ENCODE measurements around the gene SLF2. TPM values are rescaled to one million over a fixed set of nuclear protein-coding genes. Genes with fewer than 3 reads are reported as not detected.
A peak's percentile ranks its signal among the peaks of the same experiment; 100 is the strongest.

The SLF2 gene
- total and polyA plus RNA-seq, 10 donors, result 11.5 to 90.9 (median 46.8) TPM

GRCh38 chr10:100983868-100984671 lies 71.3 kb downstream of the SLF2 start:
- intact Hi-C loops (cut with DNase I; ENCODE audit: low total_unique reads), result no loop called here
- H3K4me3 ChIP-seq, result no peak overlapping the region
- H3K4me1 ChIP-seq, result peaks cover 12 to 38% (median 31%) of the 10 kb centered on the region in 6 donors
- peak; percentile 63 for DNase-seq
- no peak overlapping the region for H3K27ac ChIP-seq
- no peaks in the 10 kb centered on the region for H3K27me3 ChIP-seq (replicated peaks in 1 of 7)
- H3K9me3 ChIP-seq, result no peaks in the 10 kb centered on the region
- H3K36me3 ChIP-seq, result peaks cover 0 to 77% (median 25%) of the 10 kb centered on the region in 6 donors
- WGBS, 5 donors, result 81 to 96% (median 91%) methylated on average over 10 to 13 of the region's 13 CpGs
- TF ChIP-seq POLR2AphosphoS5 (IDR thresholded peaks at IDR 0.05), result no peak
- no peak for TF ChIP-seq CTCF (IDR thresholded peaks at IDR 0.05 in 8 of 11, conservative IDR thresholded peaks at IDR 0.05 in 3 of 11)
- no peak for TF ChIP-seq POLR2A (IDR thresholded peaks at IDR 0.05)

GRCh38 chr10:100984672-100985177 lies 72.0 kb downstream of the SLF2 start:
- Histone ChIP-seq H3K27ac (no peak overlapping the region), H3K4me1 (peaks cover 12 to 44% (median 37%) of the 10 kb centered on the region in 6 donors), H3K9me3 (no peaks in the 10 kb centered on the region), H3K36me3 (peaks cover 0 to 77% (median 24%) of the 10 kb centered on the region in 6 donors), H3K4me3 (no peak overlapping the region), H3K27me3 (replicated peaks in 1 of 7) (no peaks in the 10 kb centered on the region)
- DNase-seq, result peak; percentile 16
- intact Hi-C loops (cut with DNase I; ENCODE audit: low total_unique reads), result no loop called here
- 68 to 86% (median 83%) methylated on average over 2 of the region's 2 CpGs for WGBS, 5 donors
- TF ChIP-seq POLR2A (IDR thresholded peaks at IDR 0.05), result no peak
- TF ChIP-seq CTCF (IDR thresholded peaks at IDR 0.05 in 8 of 11, conservative IDR thresholded peaks at IDR 0.05 in 3 of 11), result no peak
- no peak for TF ChIP-seq POLR2AphosphoS5 (IDR thresholded peaks at IDR 0.05)

- Histone ChIP-seq H3K9me3 (no peaks in the 10 kb centered on the region), H3K36me3 (peaks cover 0 to 77% (median 22%) of the 10 kb centered on the region in 6 donors), H3K27ac (no peak overlapping the region), H3K4me3 (no peak overlapping the region), H3K4me1 (peaks cover 12 to 50% (median 39%) of the 10 kb centered on the region in 6 donors), H3K27me3 (replicated peaks in 1 of 7) (no peaks in the 10 kb centered on the region)
- DNase-seq, result peak; percentile 27
- intact Hi-C loops (cut with DNase I; ENCODE audit: low total_unique reads), result no loop called here
- WGBS, 5 donors, result 72 to 85% (median 73%) methylated on average over 5 of the region's 5 CpGs
- TF ChIP-seq CTCF (IDR thresholded peaks at IDR 0.05 in 8 of 11, conservative IDR thresholded peaks at IDR 0.05 in 3 of 11) (no peak), POLR2AphosphoS5 (IDR thresholded peaks at IDR 0.05) (no peak), POLR2A (IDR thresholded peaks at IDR 0.05) (no peak)
Measured at GRCh38 chr10:100985336-100985735, 72.6 kb downstream of the SLF2 start.

GRCh38 chr10:100986623-100986951 lies 73.8 kb downstream of the SLF2 start:
- peaks cover 12 to 55% (median 39%) of the 10 kb centered on the region in 6 donors for H3K4me1 ChIP-seq
- no peak for TF ChIP-seq CTCF (IDR thresholded peaks at IDR 0.05 in 8 of 11, conservative IDR thresholded peaks at IDR 0.05 in 3 of 11)
- TF ChIP-seq POLR2A (IDR thresholded peaks at IDR 0.05), result no peak
- no peak for TF ChIP-seq POLR2AphosphoS5 (IDR thresholded peaks at IDR 0.05)
- H3K27me3 ChIP-seq (replicated peaks in 1 of 7), result no peaks in the 10 kb centered on the region
- H3K27ac ChIP-seq, result peak overlapping the region in 4 of 8 donors; percentile 76 to 89 (median 81)
- no peak for DNase-seq
- H3K9me3 ChIP-seq, result no peaks in the 10 kb centered on the region
- peaks cover 0 to 77% (median 27%) of the 10 kb centered on the region in 6 donors for H3K36me3 ChIP-seq
- 27 to 50% (median 29%) methylated on average over 8 to 17 of the region's 17 CpGs for WGBS, 5 donors
- intact Hi-C loops (cut with DNase I; ENCODE audit: low total_unique reads), result no loop called here
- peak overlapping the region; percentile 74 to 99 (median 94) for H3K4me3 ChIP-seq
